Endothelial cell of umbilical vein (primary cell): ENCODE data around the gene DCLK2.

Source experiments
- EZH2 ChIP-seq: IDR thresholded peaks from 2 replicates; pipeline ENCODE4 v1.6.1; 2012; ENCODE audit warnings: borderline replicate concordance, low read depth, mild to moderate bottlenecking, moderate library complexity, low read length, inconsistent platforms; ENCODE audit not compliant: severe bottlenecking
- FOS ChIP-seq: IDR thresholded peaks from 2 replicates; pipeline ENCODE4 v1.6.1; 2011; ENCODE audit warnings: mild to moderate bottlenecking, low read length, moderate library complexity, borderline replicate concordance; ENCODE audit not compliant: insufficient read depth
- GATA2 ChIP-seq: IDR thresholded peaks from 2 replicates; pipeline ENCODE4 v1.7.0; 2011; ENCODE audit warnings: low read depth, mild to moderate bottlenecking, moderate library complexity, mixed read lengths, low read length; ENCODE audit not compliant: insufficient read length, insufficient read depth
- JUN ChIP-seq: IDR thresholded peaks from 2 replicates; pipeline ENCODE4 v1.6.1; 2011; ENCODE audit warnings: borderline replicate concordance, low read depth; ENCODE audit not compliant: insufficient read length, insufficient read depth
- MYC ChIP-seq: IDR thresholded peaks from one replicate; pipeline ENCODE4 v1.6.1; 2011; ENCODE audit warnings: mild to moderate bottlenecking, low read depth, low read length
- POLR2A ChIP-seq: IDR thresholded peaks from 2 replicates; pipeline ENCODE4 v1.6.1; 2012; ENCODE audit warnings: low read depth, mild to moderate bottlenecking, control low read depth, low read length
- POLR2AphosphoS5 ChIP-seq: IDR thresholded peaks from 2 replicates; pipeline ENCODE4 v1.6.1; 2012; ENCODE audit warnings: low read depth, mild to moderate bottlenecking, control low read depth, low read length, moderate library complexity; ENCODE audit not compliant: insufficient read depth
- TF ChIP-seq, protein P1 (sequence below), 2 donors: IDR thresholded peaks; 1 replicate in 1 of 2; 2 replicates in 1 of 2; pipeline ENCODE4 v1.5.1; 2011; ENCODE audit warnings: low read length in 2 of 2, mild to moderate bottlenecking in 2 of 2, moderate library complexity in 2 of 2, control low read depth in 1 of 2, inconsistent platforms in 1 of 2, low read depth in 1 of 2; ENCODE audit not compliant: insufficient read depth in 1 of 2; ENCODE audit errors: extremely low read depth in 1 of 2
- TF ChIP-seq, protein P2 (sequence below): IDR thresholded peaks from 2 replicates; pipeline ENCODE4 v1.6.1; 2011; ENCODE audit not compliant: insufficient read depth, insufficient read length

DNA sequence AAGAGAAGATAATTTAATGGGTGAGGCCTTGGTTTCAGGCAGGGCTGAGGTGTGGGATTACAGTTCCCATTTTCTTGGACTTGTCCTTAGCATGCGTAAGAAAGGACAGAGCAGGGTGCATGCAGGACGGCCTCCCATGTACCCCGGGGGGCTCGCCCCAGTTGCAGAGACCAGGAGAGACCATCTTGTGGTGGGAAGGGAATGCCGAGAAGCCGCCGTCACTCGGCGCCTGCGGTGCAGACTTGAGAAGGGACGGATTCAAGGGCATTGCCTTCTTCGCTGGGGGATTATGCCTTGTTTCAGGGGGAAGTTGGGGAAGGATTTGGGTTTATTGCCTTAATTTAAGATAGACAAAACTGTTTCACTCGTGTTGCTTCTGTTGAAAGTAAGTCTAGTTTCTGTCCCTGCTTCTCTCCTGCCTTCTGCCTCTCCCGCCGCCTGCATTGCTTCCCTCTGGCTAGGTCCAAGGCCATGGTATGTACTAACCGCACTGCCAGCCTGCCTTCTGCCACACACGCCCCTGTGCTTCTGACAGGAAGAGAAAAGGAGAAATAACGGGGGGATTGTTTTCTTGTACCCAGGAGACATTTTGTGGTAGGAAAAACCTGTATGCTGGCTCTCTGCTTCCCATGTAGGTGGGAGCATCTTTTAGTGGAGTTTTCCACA is 175.9 kb downstream of the DCLK2 start:
- TF ChIP-seq EZH2 (no peak), POLR2A (no peak), POLR2AphosphoS5 (no peak), JUN (no peak), FOS (no peak), MYC (no peak), GATA2 (no peak)
- TF ChIP-seq, protein P1, sequence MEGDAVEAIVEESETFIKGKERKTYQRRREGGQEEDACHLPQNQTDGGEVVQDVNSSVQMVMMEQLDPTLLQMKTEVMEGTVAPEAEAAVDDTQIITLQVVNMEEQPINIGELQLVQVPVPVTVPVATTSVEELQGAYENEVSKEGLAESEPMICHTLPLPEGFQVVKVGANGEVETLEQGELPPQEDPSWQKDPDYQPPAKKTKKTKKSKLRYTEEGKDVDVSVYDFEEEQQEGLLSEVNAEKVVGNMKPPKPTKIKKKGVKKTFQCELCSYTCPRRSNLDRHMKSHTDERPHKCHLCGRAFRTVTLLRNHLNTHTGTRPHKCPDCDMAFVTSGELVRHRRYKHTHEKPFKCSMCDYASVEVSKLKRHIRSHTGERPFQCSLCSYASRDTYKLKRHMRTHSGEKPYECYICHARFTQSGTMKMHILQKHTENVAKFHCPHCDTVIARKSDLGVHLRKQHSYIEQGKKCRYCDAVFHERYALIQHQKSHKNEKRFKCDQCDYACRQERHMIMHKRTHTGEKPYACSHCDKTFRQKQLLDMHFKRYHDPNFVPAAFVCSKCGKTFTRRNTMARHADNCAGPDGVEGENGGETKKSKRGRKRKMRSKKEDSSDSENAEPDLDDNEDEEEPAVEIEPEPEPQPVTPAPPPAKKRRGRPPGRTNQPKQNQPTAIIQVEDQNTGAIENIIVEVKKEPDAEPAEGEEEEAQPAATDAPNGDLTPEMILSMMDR (IDR thresholded peaks at IDR 0.05; ENCODE audit: extremely low read depth in 1 of 2, insufficient read depth in 1 of 2, low read depth in 1 of 2, low read length in 2 of 2): no peak
- TF ChIP-seq, protein P2, sequence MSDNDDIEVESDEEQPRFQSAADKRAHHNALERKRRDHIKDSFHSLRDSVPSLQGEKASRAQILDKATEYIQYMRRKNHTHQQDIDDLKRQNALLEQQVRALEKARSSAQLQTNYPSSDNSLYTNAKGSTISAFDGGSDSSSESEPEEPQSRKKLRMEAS: no peak
